ENCODE measurements around the gene ZNF469. TPM values are rescaled to one million over a fixed set of nuclear protein-coding genes. Genes with fewer than 3 reads are reported as not detected.

Gene ZNF469
- total RNA-seq (under 1 TPM; 0.42 to 0.50 TPM), polyA plus RNA-seq (under 1 TPM; 0.04 to 0.30 TPM)

GRCh38 chr16:88382491-88383400 is at the start of gene ZNF469:
Gene ZNF469 (plus strand): TSS chr16:88382959. CDS start chr16:88427471, 44,512 bp downstream.
- no peaks in the 10 kb centered on the region for H3K9me3 ChIP-seq (ENCODE audit: control insufficient read depth in 4 of 4, low read length in 3 of 4)

More at GRCh38 chr16:88382491-88383400, at the start of gene ZNF469:
- Histone ChIP-seq H3K27ac (ENCODE audit: low read depth in 1 of 2, low read length in 2 of 2) (no peak within 1 kb of the TSS), H3K36me3 (ENCODE audit: control insufficient read depth in 4 of 4, insufficient read depth in 3 of 4, low read depth in 1 of 4, low read length in 3 of 4) (no peaks in the 10 kb centered on the region), H3K4me3 (ENCODE audit: low read depth in 1 of 3, low read length in 3 of 3) (peak within 1 kb of the TSS in 1 of 3 donors; percentile 44), H3K27me3 (ENCODE audit: control insufficient read depth in 4 of 4, insufficient read depth in 4 of 4, low read length in 3 of 4) (peaks cover 0 to 6% (median 3%) of the 10 kb centered on the region in 4 donors), H3K9ac (ENCODE audit: low read depth in 1 of 2, low read length in 2 of 2) (no peak within 1 kb of the TSS), H3K4me1 (ENCODE audit: control insufficient read depth in 4 of 4, insufficient read depth in 4 of 4, low read length in 3 of 4) (peaks cover 0 to 15% (median 2%) of the 10 kb centered on the region in 4 donors)
- 9% methylated on average over 87 of the region's 87 CpGs for WGBS
- no peak for DNase-seq (ENCODE audit: low spot score)
- TF ChIP-seq FOXA2 (IDR thresholded peaks at IDR 0.05) (no peak), CTCF (IDR thresholded peaks at IDR 0.05; ENCODE audit: low read depth, low read length, missing input control) (no peak), ZBTB33 (IDR thresholded peaks at IDR 0.05) (no peak), FOXA1 (IDR thresholded peaks at IDR 0.05) (no peak), TAF1 (conservative IDR thresholded peaks at IDR 0.05) (no peak), RXRA (IDR thresholded peaks at IDR 0.05) (no peak), MAX (IDR thresholded peaks at IDR 0.05) (no peak), SP1 (IDR thresholded peaks at IDR 0.05) (no peak), NR2F2 (IDR thresholded peaks at IDR 0.05) (no peak), HNF4G (IDR thresholded peaks at IDR 0.05) (no peak), REST (IDR thresholded peaks at IDR 0.05) (no peak), GABPA (IDR thresholded peaks at IDR 0.05 in 1 of 2, conservative IDR thresholded peaks at IDR 0.05 in 1 of 2) (no peak), ATF3 (IDR thresholded peaks at IDR 0.05) (no peak), EGR1 (IDR thresholded peaks at IDR 0.05; ENCODE audit: low read depth in 2 of 2) (no peak)
